HEK293 (cell line): ENCODE data around the gene ATP5MC2.
A peak's percentile ranks its signal among the peaks of the same experiment; 100 is the strongest.

ENCODE experiments used
- CTCF ChIA-PET: fragments of 350-600 bp; formaldehyde crosslinking; extraction: SDS; loops from one replicate; lab custom pipeline; 2021; ENCODE audit warnings: antibody characterized with exemption; lab: Yijun Ruan, JAX
- POLR2A ChIA-PET: fragments of 300-600 bp; formaldehyde crosslinking; extraction: SDS; loops from one replicate; lab custom pipeline; 2020; ENCODE audit warnings: antibody characterized with exemption, inconsistent platforms; lab: Yijun Ruan, JAX
- H3K27ac ChIP-seq: fragments of 200-500 bp; sonication (Bioruptor generic); 2 replicates; pipeline ENCODE4 v1.5.1; 2014; ENCODE audit warnings: low read depth, low read length, control low read depth, inconsistent platforms; ENCODE audit errors: extremely low read depth
- H3K36me3 ChIP-seq, 2 experiments: fragments of 200-500 bp in 1 of 2; sonication (Bioruptor generic) in 1 of 2; 1 replicate in 1 of 2; 2 replicates in 1 of 2; pipeline ENCODE4 v1.5.1; 2014 to 2017; ENCODE audit warnings: inconsistent platforms in 2 of 2, low read length in 2 of 2; ENCODE audit not compliant: control insufficient read depth in 2 of 2, insufficient read depth in 1 of 2
- H3K4me1 ChIP-seq: fragments of 200-500 bp; sonication (Bioruptor generic); 2 replicates; pipeline ENCODE4 v1.5.1; 2014; ENCODE audit warnings: mild to moderate bottlenecking, low read length, inconsistent platforms; ENCODE audit not compliant: control insufficient read depth, insufficient read depth
- H3K4me3 ChIP-seq: 2 replicates; pipeline ENCODE4 v1.5.1; 2011; ENCODE audit warnings: low read depth, mild to moderate bottlenecking, control low read depth, low read length, moderate library complexity
- H3K9me3 ChIP-seq: fragments of 200-500 bp; sonication (Bioruptor generic); 2 replicates; pipeline ENCODE4 v1.5.1; 2014; ENCODE audit warnings: low read depth, low read length, inconsistent platforms; ENCODE audit not compliant: control insufficient read depth, insufficient read depth
- SP7 ChIP-seq: fragments of 450-650 bp; formaldehyde crosslinking; IDR thresholded peaks from 2 replicates; pipeline ENCODE4 v1.5.1; 2016; ENCODE audit warnings: missing biosample characterization, missing genetic modification characterization
- YY2 ChIP-seq: fragments of 450-650 bp; formaldehyde crosslinking; IDR thresholded peaks from 2 replicates; pipeline ENCODE4 v1.5.1; 2016; ENCODE audit warnings: missing biosample characterization, missing genetic modification characterization
- ZBTB17 ChIP-seq: fragments of 450-650 bp; formaldehyde crosslinking; IDR thresholded peaks from 2 replicates; pipeline ENCODE4 v1.5.1; 2016; ENCODE audit warnings: missing biosample characterization, missing genetic modification characterization
- ZEB2 ChIP-seq: fragments of 450-650 bp; formaldehyde crosslinking; IDR thresholded peaks from 2 replicates; pipeline ENCODE4 v1.5.1; 2016; ENCODE audit warnings: missing biosample characterization, missing genetic modification characterization
- ZNF175 ChIP-seq: fragments of 450-650 bp; formaldehyde crosslinking; IDR thresholded peaks from 2 replicates; pipeline ENCODE4 v1.5.1; 2016; ENCODE audit warnings: missing biosample characterization, missing genetic modification characterization
- ZNF223 ChIP-seq: fragments of 450-650 bp; formaldehyde crosslinking; IDR thresholded peaks from 2 replicates; pipeline ENCODE4 v1.5.1; 2016; ENCODE audit warnings: missing biosample characterization, missing genetic modification characterization
- ZNF37A ChIP-seq: fragments of 450-650 bp; IDR thresholded peaks from 2 replicates; pipeline ENCODE4 v1.5.1; 2018; ENCODE audit warnings: missing biosample characterization, missing genetic modification characterization
- ZNF394 ChIP-seq: fragments of 450-650 bp; formaldehyde crosslinking; IDR thresholded peaks from 2 replicates; pipeline ENCODE4 v1.5.1; 2016; ENCODE audit warnings: missing biosample characterization, missing genetic modification characterization, mild to moderate bottlenecking, moderate library complexity, borderline replicate concordance
- ZNF514 ChIP-seq: fragments of 450-650 bp; formaldehyde crosslinking; IDR thresholded peaks from 2 replicates; pipeline ENCODE4 v1.5.1; 2016; ENCODE audit warnings: missing biosample characterization, missing genetic modification characterization
- ZNF530 ChIP-seq: fragments of 450-650 bp; formaldehyde crosslinking; IDR thresholded peaks from 2 replicates; pipeline ENCODE4 v1.5.1; 2016; ENCODE audit warnings: low read depth, missing biosample characterization, missing genetic modification characterization
- ZNF548 ChIP-seq: fragments of 450-650 bp; formaldehyde crosslinking; IDR thresholded peaks from 2 replicates; pipeline ENCODE4 v1.5.1; 2016; ENCODE audit warnings: missing biosample characterization, missing genetic modification characterization
- ZNF600 ChIP-seq: fragments of 450-650 bp; formaldehyde crosslinking; IDR thresholded peaks from 2 replicates; pipeline ENCODE4 v1.5.1; 2016; ENCODE audit warnings: missing biosample characterization, missing genetic modification characterization
- ZNF621 ChIP-seq: fragments of 450-650 bp; formaldehyde crosslinking; IDR thresholded peaks from 2 replicates; pipeline ENCODE4 v1.5.1; 2017; ENCODE audit warnings: missing biosample characterization, missing genetic modification characterization
- ZNF658 ChIP-seq: fragments of 450-650 bp; formaldehyde crosslinking; IDR thresholded peaks from 2 replicates; pipeline ENCODE4; 2016; ENCODE audit warnings: missing biosample characterization, missing genetic modification characterization
- ZNF768 ChIP-seq: fragments of 450-650 bp; formaldehyde crosslinking; IDR thresholded peaks from 2 replicates; pipeline ENCODE4 v1.5.1; 2018; ENCODE audit warnings: missing biosample characterization, mild to moderate bottlenecking, missing genetic modification characterization
- TF ChIP-seq, protein P1 (sequence below): fragments of 450-650 bp; formaldehyde crosslinking; IDR thresholded peaks from 2 replicates; pipeline ENCODE4 v1.5.1; 2017; ENCODE audit warnings: missing biosample characterization, missing genetic modification characterization
- TF ChIP-seq, protein P2 (sequence below): fragments of 450-650 bp; formaldehyde crosslinking; IDR thresholded peaks from 2 replicates; pipeline ENCODE4 v1.5.1; 2016; ENCODE audit warnings: missing biosample characterization, missing genetic modification characterization
- TF ChIP-seq, protein P3 (sequence below): fragments of 450-650 bp; formaldehyde crosslinking; IDR thresholded peaks from 2 replicates; pipeline ENCODE4 v1.5.1; 2016; ENCODE audit warnings: missing biosample characterization, missing genetic modification characterization, borderline replicate concordance
- TF ChIP-seq, protein P4 (sequence below): fragments of 450-650 bp; IDR thresholded peaks from 2 replicates; pipeline ENCODE4 v1.5.1; 2018; ENCODE audit warnings: missing biosample characterization, mild to moderate bottlenecking, missing genetic modification characterization
- TF ChIP-seq, protein P5 (sequence below): fragments of 450-650 bp; formaldehyde crosslinking; IDR thresholded peaks from 2 replicates; pipeline ENCODE4 v1.5.1; 2016; ENCODE audit warnings: missing biosample characterization, missing genetic modification characterization
- TF ChIP-seq, protein P6 (sequence below): fragments of 450-650 bp; formaldehyde crosslinking; conservative IDR thresholded peaks from 2 replicates; pipeline ENCODE4 v1.5.1; 2016; ENCODE audit warnings: low read depth, missing biosample characterization, missing genetic modification characterization

Gene ATP5MC2

DNA sequence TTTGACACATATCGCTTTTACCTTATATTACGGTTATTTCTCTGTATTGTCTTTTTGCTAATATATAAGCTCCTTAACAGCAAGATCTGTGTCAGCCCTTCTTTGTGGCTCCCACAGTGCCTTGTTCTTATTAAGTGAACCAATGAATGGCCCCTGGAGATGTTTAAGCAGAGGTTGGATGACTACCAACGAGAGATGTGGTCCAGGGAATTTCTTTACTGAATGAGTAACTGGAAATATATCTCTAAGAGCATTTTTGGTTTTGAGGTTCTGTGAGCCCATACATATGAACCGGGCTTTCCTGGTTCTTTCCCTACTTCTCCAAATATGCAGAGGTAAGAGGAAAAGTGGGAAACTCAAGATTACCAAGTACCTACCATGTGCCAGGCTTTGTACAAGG, 27.9 kb upstream of the ATP5MC2 start:
- no peaks in the 10 kb centered on the region for H3K36me3 ChIP-seq
- H3K27ac ChIP-seq = no peak overlapping the region
- H3K9me3 ChIP-seq = no peaks in the 10 kb centered on the region
- H3K4me1 ChIP-seq = no peaks in the 10 kb centered on the region
- ChIA-PET CTCF (interaction anchor here (0.6 to 29.1 kb wide), 7 partner anchors 15 to 285 kb away, joined by 3 to 915 read pairs (median 7); partner anchors contain the start of gene CISTR), POLR2A (no interaction called here)
- TF ChIP-seq ZNF530 (tag by site-specific recombination) (no peak), ZNF658 (tag by site-specific recombination) (no peak), YY2 (no peak), ZNF768 (tag by site-specific recombination) (no peak), ZNF621 (tag by site-specific recombination) (no peak), ZNF175 (no peak)
- TF ChIP-seq, protein P1, sequence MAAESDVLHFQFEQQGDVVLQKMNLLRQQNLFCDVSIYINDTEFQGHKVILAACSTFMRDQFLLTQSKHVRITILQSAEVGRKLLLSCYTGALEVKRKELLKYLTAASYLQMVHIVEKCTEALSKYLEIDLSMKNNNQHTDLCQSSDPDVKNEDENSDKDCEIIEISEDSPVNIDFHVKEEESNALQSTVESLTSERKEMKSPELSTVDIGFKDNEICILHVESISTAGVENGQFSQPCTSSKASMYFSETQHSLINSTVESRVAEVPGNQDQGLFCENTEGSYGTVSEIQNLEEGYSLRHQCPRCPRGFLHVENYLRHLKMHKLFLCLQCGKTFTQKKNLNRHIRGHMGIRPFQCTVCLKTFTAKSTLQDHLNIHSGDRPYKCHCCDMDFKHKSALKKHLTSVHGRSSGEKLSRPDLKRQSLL (tag by site-specific recombination) = no peak
- H3K4me3 ChIP-seq = no peak overlapping the region

DNA sequence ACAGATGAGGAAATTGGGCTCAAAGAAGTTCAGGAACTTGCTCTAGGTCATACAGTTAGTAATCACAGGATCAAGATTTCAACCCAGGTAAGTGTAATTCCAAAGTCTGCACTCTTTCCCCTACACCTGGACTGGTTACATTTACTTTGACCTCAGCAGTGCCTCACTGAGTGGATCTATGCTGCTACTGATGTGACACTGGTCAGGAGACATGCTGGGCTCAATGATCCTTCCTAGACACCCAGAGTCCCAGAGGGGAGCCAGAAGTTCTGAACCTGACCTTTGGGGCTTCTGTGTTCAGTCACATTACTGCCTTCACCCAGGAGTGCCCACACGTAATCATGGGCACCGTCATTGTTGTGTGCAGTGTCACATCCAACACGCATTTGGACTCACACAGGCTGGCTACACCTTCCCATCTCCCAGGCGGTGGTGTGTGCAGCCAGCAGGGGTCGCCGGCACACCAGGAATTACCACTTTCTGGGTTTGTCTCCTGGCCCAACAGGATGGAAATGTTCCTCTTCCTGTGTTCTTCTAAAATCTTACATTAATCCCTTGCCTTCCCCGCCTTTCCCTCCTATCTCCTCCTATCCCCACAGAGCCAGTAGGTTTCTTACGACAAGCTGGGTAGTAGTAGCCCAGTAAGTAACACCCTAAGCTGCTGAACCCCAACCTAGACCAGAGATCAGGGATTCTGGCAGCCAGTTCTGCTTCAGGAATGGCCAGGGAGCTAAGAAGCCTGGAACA, 25.8 kb upstream of the ATP5MC2 start:
- CTCF ChIA-PET = interaction anchor here (0.5 to 29.1 kb wide), 55 partner anchors 9 to 608 kb away, joined by 3 to 915 read pairs (median 4); partner anchors contain the start of genes ATP5MC2, CALCOCO1, CISTR and HOXC10
- Histone ChIP-seq H3K4me3 (no peak overlapping the region), H3K4me1 (peaks cover 1% of the 10 kb centered on the region; the same call in 1 of the 2 replicates), H3K9me3 (no peaks in the 10 kb centered on the region), H3K27ac (no peak overlapping the region), H3K36me3 (no peaks in the 10 kb centered on the region)
- POLR2A ChIA-PET = interaction anchor here (1.0 to 1.2 kb wide), 2 partner anchors 42 to 44 kb away, joined by 3 to 5 read pairs; no protein-coding TSS in a partner anchor
- TF ChIP-seq ZNF768 (tag by site-specific recombination) = no peak
- peak; percentile 55; the same call in 1 of the 2 replicates for TF ChIP-seq SP7 (tag by site-specific recombination)
- no peak for TF ChIP-seq ZNF514
- TF ChIP-seq, protein P2, sequence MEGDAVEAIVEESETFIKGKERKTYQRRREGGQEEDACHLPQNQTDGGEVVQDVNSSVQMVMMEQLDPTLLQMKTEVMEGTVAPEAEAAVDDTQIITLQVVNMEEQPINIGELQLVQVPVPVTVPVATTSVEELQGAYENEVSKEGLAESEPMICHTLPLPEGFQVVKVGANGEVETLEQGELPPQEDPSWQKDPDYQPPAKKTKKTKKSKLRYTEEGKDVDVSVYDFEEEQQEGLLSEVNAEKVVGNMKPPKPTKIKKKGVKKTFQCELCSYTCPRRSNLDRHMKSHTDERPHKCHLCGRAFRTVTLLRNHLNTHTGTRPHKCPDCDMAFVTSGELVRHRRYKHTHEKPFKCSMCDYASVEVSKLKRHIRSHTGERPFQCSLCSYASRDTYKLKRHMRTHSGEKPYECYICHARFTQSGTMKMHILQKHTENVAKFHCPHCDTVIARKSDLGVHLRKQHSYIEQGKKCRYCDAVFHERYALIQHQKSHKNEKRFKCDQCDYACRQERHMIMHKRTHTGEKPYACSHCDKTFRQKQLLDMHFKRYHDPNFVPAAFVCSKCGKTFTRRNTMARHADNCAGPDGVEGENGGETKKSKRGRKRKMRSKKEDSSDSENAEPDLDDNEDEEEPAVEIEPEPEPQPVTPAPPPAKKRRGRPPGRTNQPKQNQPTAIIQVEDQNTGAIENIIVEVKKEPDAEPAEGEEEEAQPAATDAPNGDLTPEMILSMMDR = peak; percentile 97
- TF ChIP-seq, protein P3, sequence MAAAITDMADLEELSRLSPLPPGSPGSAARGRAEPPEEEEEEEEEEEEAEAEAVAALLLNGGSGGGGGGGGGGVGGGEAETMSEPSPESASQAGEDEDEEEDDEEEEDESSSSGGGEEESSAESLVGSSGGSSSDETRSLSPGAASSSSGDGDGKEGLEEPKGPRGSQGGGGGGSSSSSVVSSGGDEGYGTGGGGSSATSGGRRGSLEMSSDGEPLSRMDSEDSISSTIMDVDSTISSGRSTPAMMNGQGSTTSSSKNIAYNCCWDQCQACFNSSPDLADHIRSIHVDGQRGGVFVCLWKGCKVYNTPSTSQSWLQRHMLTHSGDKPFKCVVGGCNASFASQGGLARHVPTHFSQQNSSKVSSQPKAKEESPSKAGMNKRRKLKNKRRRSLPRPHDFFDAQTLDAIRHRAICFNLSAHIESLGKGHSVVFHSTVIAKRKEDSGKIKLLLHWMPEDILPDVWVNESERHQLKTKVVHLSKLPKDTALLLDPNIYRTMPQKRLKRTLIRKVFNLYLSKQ (tag by site-specific recombination) = no peak
- TF ChIP-seq ZNF394 (tag by site-specific recombination) = no peak
- TF ChIP-seq, protein P4, sequence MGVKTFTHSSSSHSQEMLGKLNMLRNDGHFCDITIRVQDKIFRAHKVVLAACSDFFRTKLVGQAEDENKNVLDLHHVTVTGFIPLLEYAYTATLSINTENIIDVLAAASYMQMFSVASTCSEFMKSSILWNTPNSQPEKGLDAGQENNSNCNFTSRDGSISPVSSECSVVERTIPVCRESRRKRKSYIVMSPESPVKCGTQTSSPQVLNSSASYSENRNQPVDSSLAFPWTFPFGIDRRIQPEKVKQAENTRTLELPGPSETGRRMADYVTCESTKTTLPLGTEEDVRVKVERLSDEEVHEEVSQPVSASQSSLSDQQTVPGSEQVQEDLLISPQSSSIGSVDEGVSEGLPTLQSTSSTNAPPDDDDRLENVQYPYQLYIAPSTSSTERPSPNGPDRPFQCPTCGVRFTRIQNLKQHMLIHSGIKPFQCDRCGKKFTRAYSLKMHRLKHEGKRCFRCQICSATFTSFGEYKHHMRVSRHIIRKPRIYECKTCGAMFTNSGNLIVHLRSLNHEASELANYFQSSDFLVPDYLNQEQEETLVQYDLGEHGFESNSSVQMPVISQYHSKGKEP (tag by site-specific recombination) = no peak
- TF ChIP-seq, protein P5, sequence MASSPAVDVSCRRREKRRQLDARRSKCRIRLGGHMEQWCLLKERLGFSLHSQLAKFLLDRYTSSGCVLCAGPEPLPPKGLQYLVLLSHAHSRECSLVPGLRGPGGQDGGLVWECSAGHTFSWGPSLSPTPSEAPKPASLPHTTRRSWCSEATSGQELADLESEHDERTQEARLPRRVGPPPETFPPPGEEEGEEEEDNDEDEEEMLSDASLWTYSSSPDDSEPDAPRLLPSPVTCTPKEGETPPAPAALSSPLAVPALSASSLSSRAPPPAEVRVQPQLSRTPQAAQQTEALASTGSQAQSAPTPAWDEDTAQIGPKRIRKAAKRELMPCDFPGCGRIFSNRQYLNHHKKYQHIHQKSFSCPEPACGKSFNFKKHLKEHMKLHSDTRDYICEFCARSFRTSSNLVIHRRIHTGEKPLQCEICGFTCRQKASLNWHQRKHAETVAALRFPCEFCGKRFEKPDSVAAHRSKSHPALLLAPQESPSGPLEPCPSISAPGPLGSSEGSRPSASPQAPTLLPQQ = peak; percentile 46; the same call in 1 of the 2 replicates
- TF ChIP-seq, protein P6, sequence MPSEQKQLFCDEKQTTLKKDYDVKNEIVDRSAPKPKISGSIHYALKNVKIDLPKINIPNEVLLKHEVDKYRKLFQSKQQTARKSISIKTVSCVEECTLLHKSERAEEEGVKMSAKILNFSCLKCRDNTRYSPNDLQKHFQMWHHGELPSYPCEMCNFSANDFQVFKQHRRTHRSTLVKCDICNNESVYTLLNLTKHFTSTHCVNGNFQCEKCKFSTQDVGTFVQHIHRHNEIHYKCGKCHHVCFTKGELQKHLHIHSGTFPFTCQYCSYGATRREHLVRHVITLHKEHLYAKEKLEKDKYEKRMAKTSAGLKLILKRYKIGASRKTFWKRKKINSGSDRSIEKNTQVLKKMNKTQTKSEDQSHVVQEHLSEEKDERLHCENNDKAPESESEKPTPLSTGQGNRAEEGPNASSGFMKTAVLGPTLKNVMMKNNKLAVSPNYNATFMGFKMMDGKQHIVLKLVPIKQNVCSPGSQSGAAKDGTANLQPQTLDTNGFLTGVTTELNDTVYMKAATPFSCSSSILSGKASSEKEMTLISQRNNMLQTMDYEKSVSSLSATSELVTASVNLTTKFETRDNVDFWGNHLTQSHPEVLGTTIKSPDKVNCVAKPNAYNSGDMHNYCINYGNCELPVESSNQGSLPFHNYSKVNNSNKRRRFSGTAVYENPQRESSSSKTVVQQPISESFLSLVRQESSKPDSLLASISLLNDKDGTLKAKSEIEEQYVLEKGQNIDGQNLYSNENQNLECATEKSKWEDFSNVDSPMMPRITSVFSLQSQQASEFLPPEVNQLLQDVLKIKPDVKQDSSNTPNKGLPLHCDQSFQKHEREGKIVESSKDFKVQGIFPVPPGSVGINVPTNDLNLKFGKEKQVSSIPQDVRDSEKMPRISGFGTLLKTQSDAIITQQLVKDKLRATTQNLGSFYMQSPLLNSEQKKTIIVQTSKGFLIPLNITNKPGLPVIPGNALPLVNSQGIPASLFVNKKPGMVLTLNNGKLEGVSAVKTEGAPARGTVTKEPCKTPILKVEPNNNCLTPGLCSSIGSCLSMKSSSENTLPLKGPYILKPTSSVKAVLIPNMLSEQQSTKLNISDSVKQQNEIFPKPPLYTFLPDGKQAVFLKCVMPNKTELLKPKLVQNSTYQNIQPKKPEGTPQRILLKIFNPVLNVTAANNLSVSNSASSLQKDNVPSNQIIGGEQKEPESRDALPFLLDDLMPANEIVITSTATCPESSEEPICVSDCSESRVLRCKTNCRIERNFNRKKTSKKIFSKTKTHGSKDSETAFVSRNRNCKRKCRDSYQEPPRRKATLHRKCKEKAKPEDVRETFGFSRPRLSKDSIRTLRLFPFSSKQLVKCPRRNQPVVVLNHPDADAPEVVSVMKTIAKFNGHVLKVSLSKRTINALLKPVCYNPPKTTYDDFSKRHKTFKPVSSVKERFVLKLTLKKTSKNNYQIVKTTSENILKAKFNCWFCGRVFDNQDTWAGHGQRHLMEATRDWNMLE = peak; percentile 65
- no peak for TF ChIP-seq ZNF37A (tag by site-specific recombination)
- no peak for TF ChIP-seq ZNF223 (tag by site-specific recombination)
- 0 out of 2 replicates have a peak, but pooled peaks have one; percentile 29 for TF ChIP-seq ZEB2
- TF ChIP-seq ZNF548 = no peak
- peak; percentile 82 for TF ChIP-seq ZNF600 (tag by site-specific recombination)
- TF ChIP-seq ZBTB17 (tag by site-specific recombination) = peak; percentile 80
